ENCODE results near the gene SH3TC1. TPM values are rescaled to one million over a fixed set of nuclear protein-coding genes. Genes with fewer than 3 reads are reported as not detected.

SH3TC1 gene
- total and polyA plus RNA-seq, 10 of the 15 experiments (the other 5 are each of a cell fraction or from before 2014, with no cell fraction given), result 0.19 to 47.0 (median 18.4) TPM

DNA sequence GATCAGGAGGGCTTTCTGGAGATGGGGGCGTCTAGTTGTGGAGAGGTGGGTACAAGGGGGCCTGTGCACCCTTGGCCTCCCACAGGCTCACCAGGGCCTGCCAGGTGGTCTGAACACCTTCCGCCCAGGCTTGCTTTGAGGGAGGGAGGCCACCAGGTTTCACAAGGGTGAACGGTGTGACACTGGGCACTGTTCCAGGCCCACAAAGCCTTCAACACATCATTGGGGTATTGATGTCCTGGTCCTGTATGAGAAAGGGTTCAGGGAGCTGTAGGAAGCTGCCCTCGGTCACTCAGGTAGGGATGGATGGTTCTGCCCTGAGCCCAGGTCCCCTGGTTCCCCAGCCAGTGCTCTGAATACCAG is 76.4 kb downstream of the SH3TC1 start:
- FAIRE-seq, result no peak
- ChIA-PET CTCF (no interaction called here), RAD21 (ENCODE audit: unreplicated experiment) (no interaction called here)

More for the DNA sequence above, 76.4 kb downstream of the SH3TC1 start:
- Histone ChIP-seq H4K20me1 (ENCODE audit: control insufficient read depth, insufficient read depth) (no peaks in the 10 kb centered on the region), H3K4me3 (no peak overlapping the region), H2AFZ (ENCODE audit: control insufficient read depth, low read depth, low read length) (no peak overlapping the region), H3K9ac (ENCODE audit: control insufficient read depth, insufficient read depth, low read length) (no peak overlapping the region), H3K4me2 (ENCODE audit: control insufficient read depth, insufficient read depth) (no peak overlapping the region), H3K9me3 (replicated peaks; ENCODE audit: control insufficient read depth, insufficient read depth, low read length) (no peaks in the 10 kb centered on the region), H3K4me1 (ENCODE audit: control insufficient read depth, insufficient read depth, low read length) (no peaks in the 10 kb centered on the region), H3K79me2 (ENCODE audit: control insufficient read depth, insufficient read depth, low read length) (no peaks in the 10 kb centered on the region), H3K27ac (ENCODE audit: control insufficient read depth, insufficient read depth) (no peak overlapping the region), H3K36me3 (ENCODE audit: control insufficient read depth in 2 of 2, insufficient read depth in 2 of 2, low read length in 1 of 2) (no peaks in the 10 kb centered on the region), H3K27me3 (replicated peaks in 1 of 2; ENCODE audit: control insufficient read depth in 2 of 2, insufficient read depth in 2 of 2, low read length in 1 of 2) (peaks cover under 1 to 7% of the 10 kb centered on the region in 2 experiments; a peak in 2 of 4 replicates)
- no peak for DNase-seq (ENCODE audit: low read depth, low spot score)
- ChIA-PET POLR2A (interaction anchor here (0.5 kb wide), 1 partner anchor 13 kb away, joined by 3 read pairs; no protein-coding TSS in a partner anchor), SMC1A (ENCODE audit: uncharacterized antibody, unreplicated experiment) (no interaction called here)
- BruUV-seq (replicated peaks), result no TSS peak
- WGBS (ENCODE audit: insufficient coverage, insufficient replicate concordance, low lambda C conversion rate, missing lambda C conversion rate), result 8% methylated on average over 4 of the region's 4 CpGs
- TF ChIP-seq TARDBP (IDR thresholded peaks at IDR 0.05; ENCODE audit: borderline replicate concordance), result no peak
- TF ChIP-seq GABPA (IDR thresholded peaks at IDR 0.05; ENCODE audit: low read depth), result no peak
- TF ChIP-seq, protein P1, sequence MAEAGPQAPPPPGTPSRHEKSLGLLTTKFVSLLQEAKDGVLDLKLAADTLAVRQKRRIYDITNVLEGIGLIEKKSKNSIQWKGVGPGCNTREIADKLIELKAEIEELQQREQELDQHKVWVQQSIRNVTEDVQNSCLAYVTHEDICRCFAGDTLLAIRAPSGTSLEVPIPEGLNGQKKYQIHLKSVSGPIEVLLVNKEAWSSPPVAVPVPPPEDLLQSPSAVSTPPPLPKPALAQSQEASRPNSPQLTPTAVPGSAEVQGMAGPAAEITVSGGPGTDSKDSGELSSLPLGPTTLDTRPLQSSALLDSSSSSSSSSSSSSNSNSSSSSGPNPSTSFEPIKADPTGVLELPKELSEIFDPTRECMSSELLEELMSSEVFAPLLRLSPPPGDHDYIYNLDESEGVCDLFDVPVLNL (IDR thresholded peaks at IDR 0.05; ENCODE audit: low read depth, low read length), result no peak
- TF ChIP-seq JUND (IDR thresholded peaks at IDR 0.05; ENCODE audit: low read depth, low read length), result no peak
- no peak for TF ChIP-seq NFXL1 (IDR thresholded peaks at IDR 0.05; ENCODE audit: borderline replicate concordance)
- TF ChIP-seq, protein P2, sequence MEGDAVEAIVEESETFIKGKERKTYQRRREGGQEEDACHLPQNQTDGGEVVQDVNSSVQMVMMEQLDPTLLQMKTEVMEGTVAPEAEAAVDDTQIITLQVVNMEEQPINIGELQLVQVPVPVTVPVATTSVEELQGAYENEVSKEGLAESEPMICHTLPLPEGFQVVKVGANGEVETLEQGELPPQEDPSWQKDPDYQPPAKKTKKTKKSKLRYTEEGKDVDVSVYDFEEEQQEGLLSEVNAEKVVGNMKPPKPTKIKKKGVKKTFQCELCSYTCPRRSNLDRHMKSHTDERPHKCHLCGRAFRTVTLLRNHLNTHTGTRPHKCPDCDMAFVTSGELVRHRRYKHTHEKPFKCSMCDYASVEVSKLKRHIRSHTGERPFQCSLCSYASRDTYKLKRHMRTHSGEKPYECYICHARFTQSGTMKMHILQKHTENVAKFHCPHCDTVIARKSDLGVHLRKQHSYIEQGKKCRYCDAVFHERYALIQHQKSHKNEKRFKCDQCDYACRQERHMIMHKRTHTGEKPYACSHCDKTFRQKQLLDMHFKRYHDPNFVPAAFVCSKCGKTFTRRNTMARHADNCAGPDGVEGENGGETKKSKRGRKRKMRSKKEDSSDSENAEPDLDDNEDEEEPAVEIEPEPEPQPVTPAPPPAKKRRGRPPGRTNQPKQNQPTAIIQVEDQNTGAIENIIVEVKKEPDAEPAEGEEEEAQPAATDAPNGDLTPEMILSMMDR (IDR thresholded peaks at IDR 0.05 in 2 of 3, conservative IDR thresholded peaks at IDR 0.05 in 1 of 3; ENCODE audit: control insufficient read depth in 2 of 3, extremely low read depth in 1 of 3, insufficient read depth in 1 of 3, low read depth in 3 of 3, low read length in 3 of 3), result no peak
- no peak for TF ChIP-seq CBX3 (IDR thresholded peaks at IDR 0.05; ENCODE audit: borderline replicate concordance, low read depth)
- no peak for TF ChIP-seq RAD21 (IDR thresholded peaks at IDR 0.05; ENCODE audit: insufficient read depth, low read depth, low read length)
- no peak for TF ChIP-seq MTA2 (IDR thresholded peaks at IDR 0.05; ENCODE audit: low read depth)
- no peak for TF ChIP-seq REST (IDR thresholded peaks at IDR 0.05; ENCODE audit: low read depth, low read length)
- no peak for TF ChIP-seq BCLAF1 (IDR thresholded peaks at IDR 0.05)
- TF ChIP-seq MEF2A (IDR thresholded peaks at IDR 0.05; ENCODE audit: insufficient read depth, low read depth, low read length), result no peak
- TF ChIP-seq TCF7 (IDR thresholded peaks at IDR 0.05; ENCODE audit: borderline replicate concordance), result no peak
- TF ChIP-seq CBFB (IDR thresholded peaks at IDR 0.05; ENCODE audit: low read depth), result no peak
- in situ Hi-C loops (cut with MboI), result no loop called here
- ATAC-seq, result no peak
- intact Hi-C loops (cut with micrococcal nuclease; ENCODE audit: unreplicated experiment), result no loop called here

Measured in GM12878 (cell line).